HEK293T (cell line): ENCODE results near the gene FGF3.

Source experiments
- CTCF ChIA-PET: fragments of 350-600 bp; formaldehyde crosslinking; extraction: SDS; loops from one replicate; lab custom pipeline; 2021; ENCODE audit warnings: antibody characterized with exemption, inconsistent platforms; lab: Yijun Ruan, JAX
- POLR2A ChIA-PET: fragments of 350-600 bp; formaldehyde crosslinking; extraction: SDS; loops from one replicate; lab custom pipeline; 2020; ENCODE audit warnings: antibody characterized with exemption, inconsistent platforms; lab: Yijun Ruan, JAX
- DNase-seq: peaks from one replicate; pipeline ENCODE4 v3.0.0; 2012; ENCODE audit warnings: mixed read lengths; ENCODE audit errors: extremely low spot score
- ARNT ChIP-seq: fragments of 450-650 bp; IDR thresholded peaks from 2 replicates; pipeline ENCODE4 v1.6.1; 2017; ENCODE audit warnings: mild to moderate bottlenecking
- BHLHE40 ChIP-seq: fragments of 450-650 bp; IDR thresholded peaks from 2 replicates; pipeline ENCODE4 v1.6.1; 2016; ENCODE audit warnings: mild to moderate bottlenecking, moderate library complexity, borderline replicate concordance
- CTBP1 ChIP-seq: fragments of 450-650 bp; IDR thresholded peaks from 2 replicates; pipeline ENCODE4 v1.6.1; 2016; ENCODE audit warnings: borderline replicate concordance
- ELF4 ChIP-seq: fragments of 450-650 bp; IDR thresholded peaks from 2 replicates; pipeline ENCODE4 v1.6.1; 2017; ENCODE audit warnings: antibody characterized with exemption
- FOXA1 ChIP-seq: fragments of 450-650 bp; IDR thresholded peaks from 2 replicates; pipeline ENCODE4 v1.6.1; 2016; ENCODE audit warnings: mild to moderate bottlenecking
- FOXK2 ChIP-seq: fragments of 450-650 bp; IDR thresholded peaks from 2 replicates; pipeline ENCODE4 v1.6.1; 2016; ENCODE audit warnings: mild to moderate bottlenecking
- FOXM1 ChIP-seq: fragments of 450-650 bp; IDR thresholded peaks from 2 replicates; pipeline ENCODE4 v1.6.1; 2017; ENCODE audit warnings: mild to moderate bottlenecking, borderline replicate concordance
- HDGF ChIP-seq: fragments of 450-650 bp; IDR thresholded peaks from 2 replicates; pipeline ENCODE4 v1.6.1; 2017; ENCODE audit warnings: antibody characterized with exemption, borderline replicate concordance
- L3MBTL2 ChIP-seq: fragments of 450-650 bp; conservative IDR thresholded peaks from 2 replicates; pipeline ENCODE4 v1.6.1; 2016; ENCODE audit warnings: mild to moderate bottlenecking
- LEF1 ChIP-seq: fragments of 450-650 bp; IDR thresholded peaks from 2 replicates; pipeline ENCODE4 v1.6.1; 2017; ENCODE audit warnings: mild to moderate bottlenecking, borderline replicate concordance
- NFRKB ChIP-seq: fragments of 450-650 bp; IDR thresholded peaks from 2 replicates; pipeline ENCODE4 v1.6.1; 2016; ENCODE audit warnings: mild to moderate bottlenecking, moderate library complexity
- PKNOX1 ChIP-seq: fragments of 450-650 bp; IDR thresholded peaks from 2 replicates; pipeline ENCODE4 v1.6.1; 2016
- SP1 ChIP-seq: fragments of 450-650 bp; IDR thresholded peaks from 2 replicates; pipeline ENCODE4 v1.6.1; 2017
- SUZ12 ChIP-seq: fragments of 450-650 bp; IDR thresholded peaks from 2 replicates; pipeline ENCODE4 v1.6.1; 2016; ENCODE audit warnings: mild to moderate bottlenecking
- TARDBP ChIP-seq: fragments of 450-650 bp; IDR thresholded peaks from 2 replicates; pipeline ENCODE4 v1.6.1; 2016
- ZNF384 ChIP-seq: fragments of 450-650 bp; IDR thresholded peaks from 2 replicates; pipeline ENCODE4 v1.6.1; 2016

FGF3 gene

DNA sequence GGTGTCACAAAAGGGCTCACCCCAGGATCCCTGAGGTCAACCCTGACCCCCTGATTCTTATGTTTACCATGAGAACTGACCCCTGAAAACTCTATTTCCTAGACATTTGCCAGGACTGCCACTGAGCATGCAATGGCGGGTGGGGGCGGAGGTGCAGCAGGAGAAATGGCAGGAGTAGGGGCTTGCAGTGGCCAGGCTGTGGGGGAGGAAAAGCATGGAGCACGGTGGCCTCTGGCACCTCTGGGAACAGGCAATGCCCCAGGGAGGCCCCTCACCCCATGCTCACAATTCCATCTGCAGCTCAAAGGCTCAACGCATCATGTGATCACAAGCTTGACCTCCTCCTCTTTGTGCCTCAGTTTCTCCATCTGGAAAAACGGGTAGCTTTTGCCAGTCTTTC is 46.5 kb upstream of the FGF3 start:
- no peak for DNase-seq
- TF ChIP-seq CTBP1 (no peak), LEF1 (no peak), FOXM1 (no peak), FOXK2 (no peak), SP1 (no peak), SUZ12 (no peak), FOXA1 (no peak), ARNT (no peak), ZNF384 (no peak)
- CTCF ChIA-PET = no interaction called here
- POLR2A ChIA-PET = no interaction called here

GRCh38 chr11:69864686-69865661 is 45.8 kb upstream of the FGF3 start:
- TF ChIP-seq ZNF384 (no peak), PKNOX1 (no peak), BHLHE40 (no peak), CTBP1 (no peak), HDGF (no peak)
- ChIA-PET POLR2A (no interaction called here), CTCF (no interaction called here)

GRCh38 chr11:69863544-69864200 is 44.5 kb upstream of the FGF3 start:
- POLR2A ChIA-PET = no interaction called here
- CTCF ChIA-PET = no interaction called here

More at GRCh38 chr11:69864686-69865661, 45.8 kb upstream of the FGF3 start:
- DNase-seq = no peak

DNA sequence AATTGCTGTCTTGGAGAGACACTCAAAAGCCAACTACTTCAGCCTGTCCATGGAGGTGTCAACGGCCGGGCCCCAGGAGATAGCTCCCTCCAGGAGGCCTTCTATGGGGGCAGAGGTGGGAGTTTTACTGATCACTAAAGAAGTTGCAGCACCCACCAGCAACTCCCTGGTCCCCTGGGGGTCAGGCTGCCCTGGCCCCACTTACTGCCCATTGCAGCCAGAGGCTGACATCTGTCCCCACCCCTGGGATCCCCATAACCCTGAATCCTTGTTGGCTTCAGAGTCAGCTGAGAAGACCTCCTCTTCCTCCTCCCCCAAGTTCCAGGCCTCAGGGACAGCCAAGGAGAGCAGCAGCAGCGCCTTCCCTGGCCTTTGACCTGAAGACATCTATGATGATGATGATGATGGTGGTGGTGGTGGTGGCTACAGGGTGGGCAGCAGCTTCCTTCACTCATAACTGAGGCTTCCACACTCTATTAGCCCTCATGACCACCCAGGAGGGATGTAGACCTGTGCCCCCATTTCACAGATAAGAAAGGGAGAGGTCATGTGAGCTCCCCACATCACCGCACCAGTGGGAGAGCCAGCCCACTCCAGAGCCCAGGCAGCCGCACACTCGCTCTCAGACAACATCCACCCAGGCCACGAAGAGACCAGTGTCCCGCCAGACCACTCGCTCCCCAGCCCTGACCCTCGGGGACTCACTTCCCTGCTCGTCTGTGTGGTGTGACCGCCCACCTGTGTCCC is 43.8 kb upstream of the FGF3 start:
- no peak for DNase-seq
- CTCF ChIA-PET = interaction anchor here (1.1 kb wide), 1 partner anchor 11 kb away, joined by 4 read pairs; no protein-coding TSS in a partner anchor
- POLR2A ChIA-PET = no interaction called here
- TF ChIP-seq LEF1 (no peak), TARDBP (no peak), BHLHE40 (no peak), FOXM1 (no peak), SUZ12 (no peak), CTBP1 (no peak), NFRKB (no peak), HDGF (no peak), ELF4 (no peak), ARNT (no peak), SP1 (no peak), FOXK2 (no peak), L3MBTL2 (no peak), FOXA1 (no peak), PKNOX1 (no peak), ZNF384 (no peak)

More at GRCh38 chr11:69863544-69864200, 44.5 kb upstream of the FGF3 start:
- no peak for DNase-seq
- no peak for TF ChIP-seq FOXK2
- TF ChIP-seq ELF4 = no peak
- no peak for TF ChIP-seq TARDBP
- no peak for TF ChIP-seq NFRKB
- TF ChIP-seq LEF1 = no peak
- no peak for TF ChIP-seq BHLHE40
- no peak for TF ChIP-seq ARNT
- no peak for TF ChIP-seq L3MBTL2
- TF ChIP-seq SP1 = no peak
- TF ChIP-seq FOXM1 = no peak
- TF ChIP-seq HDGF = no peak
- no peak for TF ChIP-seq FOXA1
- TF ChIP-seq ZNF384 = no peak
- TF ChIP-seq SUZ12 = no peak
- no peak for TF ChIP-seq PKNOX1
- no peak for TF ChIP-seq CTBP1

DNA sequence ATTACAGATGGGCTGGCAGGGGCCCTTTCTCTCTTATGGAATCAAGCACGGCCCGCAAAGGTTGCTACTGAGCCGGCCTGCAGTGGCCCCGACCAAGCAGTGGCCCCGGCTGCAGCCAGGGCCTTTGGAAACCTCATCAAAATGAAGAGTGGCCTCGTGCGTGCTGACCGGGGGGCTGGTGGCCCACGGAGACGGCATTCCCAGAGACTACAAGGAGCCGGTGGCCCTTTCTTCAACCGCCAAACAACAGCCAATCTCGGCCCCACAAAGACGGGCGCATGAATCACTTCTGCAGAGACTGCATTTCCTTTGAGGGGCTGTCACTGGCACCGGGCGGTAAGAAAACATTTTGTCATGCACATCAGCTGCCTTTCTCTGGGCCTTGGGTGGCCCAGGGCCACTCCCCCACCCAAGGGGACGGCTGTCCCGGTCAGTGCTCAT is 43.1 kb upstream of the FGF3 start:
- CTCF ChIA-PET = interaction anchor here (1.1 kb wide), 1 partner anchor 11 kb away, joined by 4 read pairs; no protein-coding TSS in a partner anchor
- POLR2A ChIA-PET = no interaction called here
- no peak for DNase-seq
- no peak for TF ChIP-seq BHLHE40
- TF ChIP-seq FOXM1 = no peak
- TF ChIP-seq LEF1 = no peak
- TF ChIP-seq FOXA1 = no peak
- TF ChIP-seq ELF4 = no peak
- no peak for TF ChIP-seq TARDBP
- TF ChIP-seq SP1 = no peak
- TF ChIP-seq HDGF = no peak
- no peak for TF ChIP-seq FOXK2
- no peak for TF ChIP-seq L3MBTL2
- TF ChIP-seq PKNOX1 = no peak
- TF ChIP-seq CTBP1 = no peak
- no peak for TF ChIP-seq SUZ12
- no peak for TF ChIP-seq ARNT
- no peak for TF ChIP-seq NFRKB
